WERI-Rb-1 (cell line): ENCODE results near the gene TSHZ2.

Experiments
- DNase-seq: peaks from one replicate; pipeline ENCODE4 v3.0.0-alpha.2; 2020
- H3K27ac ChIP-seq: fragments of 250-450 bp; sonication (Bioruptor Pico); 2 replicates; pipeline ENCODE4 v1.5.1; 2020; ENCODE audit warnings: mild to moderate bottlenecking, moderate library complexity
- H3K27me3 ChIP-seq: fragments of 250-450 bp; sonication (Bioruptor Pico); 2 replicates; pipeline ENCODE4 v1.5.1; 2021; ENCODE audit warnings: mild to moderate bottlenecking, low read depth, moderate library complexity; ENCODE audit not compliant: insufficient read depth, severe bottlenecking
- H3K36me3 ChIP-seq: fragments of 250-450 bp; sonication (Bioruptor Pico); 2 replicates; pipeline ENCODE4 v1.5.1; 2020; ENCODE audit warnings: mild to moderate bottlenecking, moderate library complexity
- H3K4me3 ChIP-seq: 2 replicates; pipeline ENCODE4 v1.5.1; 2011; ENCODE audit warnings: low read depth, mild to moderate bottlenecking, control low read depth, low read length
- H3K9me3 ChIP-seq: fragments of 250-450 bp; sonication (Bioruptor Pico); 2 replicates; pipeline ENCODE4 v1.5.1; 2021; ENCODE audit warnings: mild to moderate bottlenecking, moderate library complexity; ENCODE audit not compliant: severe bottlenecking
- TF ChIP-seq, protein P1 (sequence below): IDR thresholded peaks from 2 replicates; pipeline ENCODE4 v1.5.1; 2011; ENCODE audit warnings: low read depth, mild to moderate bottlenecking, control low read depth, inconsistent platforms, low read length

Gene TSHZ2

DNA sequence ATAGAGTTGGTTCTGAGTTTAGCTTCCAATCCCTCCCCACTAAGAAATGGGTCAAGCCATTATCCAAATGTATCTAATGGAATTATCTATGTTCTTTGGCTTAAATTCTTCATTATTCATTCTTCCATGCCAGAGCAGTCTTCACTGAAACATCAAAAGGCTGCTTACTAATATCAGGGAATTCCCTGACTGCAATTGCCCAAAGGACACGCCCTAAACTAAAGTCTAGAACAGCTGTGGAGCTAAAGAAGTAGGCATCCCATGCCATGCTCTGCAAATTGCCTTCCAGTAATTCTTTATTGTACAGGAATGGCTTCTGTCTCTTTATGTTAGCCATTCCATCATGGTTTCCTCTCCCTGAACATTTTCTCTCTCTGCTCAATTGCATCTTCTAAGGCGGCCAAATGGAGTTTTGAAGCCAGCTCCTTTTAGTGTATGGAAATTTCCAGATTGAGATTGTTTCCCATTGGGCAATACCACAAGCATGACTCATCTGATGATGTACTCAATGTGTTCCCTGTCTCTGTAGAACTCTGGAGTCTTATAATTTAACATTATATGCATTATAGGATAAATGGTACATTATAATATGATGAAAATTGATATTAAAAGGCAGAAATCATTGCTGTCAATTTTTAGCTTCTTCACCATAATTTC, 28.8 kb upstream of the TSHZ2 start:
- no peak for DNase-seq
- Histone ChIP-seq H3K4me3 (no peak overlapping the region), H3K27ac (no peak overlapping the region), H3K9me3 (no peaks in the 10 kb centered on the region), H3K27me3 (no peaks in the 10 kb centered on the region), H3K36me3 (no peaks in the 10 kb centered on the region)
- TF ChIP-seq, protein P1, sequence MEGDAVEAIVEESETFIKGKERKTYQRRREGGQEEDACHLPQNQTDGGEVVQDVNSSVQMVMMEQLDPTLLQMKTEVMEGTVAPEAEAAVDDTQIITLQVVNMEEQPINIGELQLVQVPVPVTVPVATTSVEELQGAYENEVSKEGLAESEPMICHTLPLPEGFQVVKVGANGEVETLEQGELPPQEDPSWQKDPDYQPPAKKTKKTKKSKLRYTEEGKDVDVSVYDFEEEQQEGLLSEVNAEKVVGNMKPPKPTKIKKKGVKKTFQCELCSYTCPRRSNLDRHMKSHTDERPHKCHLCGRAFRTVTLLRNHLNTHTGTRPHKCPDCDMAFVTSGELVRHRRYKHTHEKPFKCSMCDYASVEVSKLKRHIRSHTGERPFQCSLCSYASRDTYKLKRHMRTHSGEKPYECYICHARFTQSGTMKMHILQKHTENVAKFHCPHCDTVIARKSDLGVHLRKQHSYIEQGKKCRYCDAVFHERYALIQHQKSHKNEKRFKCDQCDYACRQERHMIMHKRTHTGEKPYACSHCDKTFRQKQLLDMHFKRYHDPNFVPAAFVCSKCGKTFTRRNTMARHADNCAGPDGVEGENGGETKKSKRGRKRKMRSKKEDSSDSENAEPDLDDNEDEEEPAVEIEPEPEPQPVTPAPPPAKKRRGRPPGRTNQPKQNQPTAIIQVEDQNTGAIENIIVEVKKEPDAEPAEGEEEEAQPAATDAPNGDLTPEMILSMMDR = no peak

DNA sequence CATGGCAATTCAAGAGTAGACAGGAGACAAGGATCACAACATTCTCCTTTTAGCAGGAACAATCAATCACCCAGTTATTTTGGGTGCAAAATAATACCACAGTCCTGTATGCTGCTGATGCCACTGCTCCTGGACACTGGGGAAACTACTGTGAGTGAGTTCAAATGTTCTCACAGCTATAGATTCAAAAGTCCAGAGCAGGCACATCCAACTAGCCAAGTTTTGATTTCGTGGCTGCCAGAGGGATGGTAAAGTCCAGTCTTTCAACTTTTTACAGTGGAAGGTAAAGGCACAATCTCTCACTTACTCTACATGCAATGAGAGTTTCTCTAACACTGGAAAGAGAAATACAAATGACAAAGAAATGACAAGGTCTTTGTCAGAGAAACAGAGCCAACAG, 26.9 kb upstream of the TSHZ2 start:
- no peaks in the 10 kb centered on the region for H3K36me3 ChIP-seq
- H3K4me3 ChIP-seq = no peak overlapping the region
- H3K27ac ChIP-seq = no peak overlapping the region
- H3K27me3 ChIP-seq = no peaks in the 10 kb centered on the region
- H3K9me3 ChIP-seq = no peaks in the 10 kb centered on the region
- DNase-seq = no peak
- TF ChIP-seq, protein P1 = no peak

DNA sequence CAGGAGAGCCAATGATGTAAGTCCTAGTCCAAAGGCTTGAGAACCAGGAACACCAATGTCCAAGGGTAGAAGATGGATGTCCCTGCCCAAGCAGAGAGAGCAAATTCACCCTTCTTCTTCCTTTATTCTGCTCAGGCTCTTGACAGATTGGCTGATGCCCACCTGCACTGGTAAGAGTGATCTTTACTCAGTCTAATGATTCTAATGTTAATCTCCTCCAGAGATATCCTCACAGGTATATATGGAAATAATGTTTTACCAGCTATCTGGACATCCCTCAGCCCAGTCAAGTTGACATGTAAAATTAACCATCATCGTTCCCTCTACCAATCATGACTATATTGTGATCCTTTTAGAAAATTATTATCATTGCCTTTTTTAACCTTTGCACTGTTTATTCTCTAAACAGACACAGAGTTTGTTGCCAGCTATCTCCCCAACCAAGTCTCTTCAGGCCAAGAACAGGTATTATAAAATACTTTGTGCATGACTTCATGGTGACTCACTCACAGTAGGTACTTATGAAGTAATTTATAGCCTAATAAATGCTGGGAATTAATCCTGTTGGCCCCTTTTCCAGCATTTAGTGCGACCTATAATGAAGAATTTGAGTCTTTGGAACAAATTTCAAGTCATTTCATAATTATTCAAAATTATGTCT, 26.2 kb upstream of the TSHZ2 start:
- Histone ChIP-seq H3K9me3 (no peaks in the 10 kb centered on the region), H3K36me3 (no peaks in the 10 kb centered on the region), H3K4me3 (no peak overlapping the region), H3K27me3 (no peaks in the 10 kb centered on the region), H3K27ac (no peak overlapping the region)
- no peak for DNase-seq
- TF ChIP-seq, protein P1 = no peak

DNA sequence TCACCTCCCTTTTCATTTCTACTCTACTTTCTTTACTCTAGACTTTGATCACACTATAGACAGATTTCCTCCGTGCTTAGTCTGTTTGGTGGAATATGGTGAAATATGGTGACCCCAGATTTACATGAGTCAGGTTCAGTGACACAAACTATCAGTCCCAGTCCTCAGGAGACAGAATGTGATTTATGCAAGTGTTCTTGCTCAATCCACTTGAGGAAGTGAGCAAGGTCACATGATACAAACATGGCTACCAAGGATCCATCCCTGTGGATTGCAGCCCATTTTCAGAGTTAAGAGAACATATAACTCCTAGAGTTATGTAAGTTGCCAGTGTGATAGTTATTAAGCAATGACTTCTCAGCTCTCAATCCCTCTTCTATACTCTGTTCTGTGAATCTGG, 23.7 kb upstream of the TSHZ2 start:
- Histone ChIP-seq H3K4me3 (no peak overlapping the region), H3K9me3 (no peaks in the 10 kb centered on the region), H3K27me3 (no peaks in the 10 kb centered on the region), H3K27ac (no peak overlapping the region), H3K36me3 (no peaks in the 10 kb centered on the region)
- TF ChIP-seq, protein P1 = no peak
- no peak for DNase-seq

DNA sequence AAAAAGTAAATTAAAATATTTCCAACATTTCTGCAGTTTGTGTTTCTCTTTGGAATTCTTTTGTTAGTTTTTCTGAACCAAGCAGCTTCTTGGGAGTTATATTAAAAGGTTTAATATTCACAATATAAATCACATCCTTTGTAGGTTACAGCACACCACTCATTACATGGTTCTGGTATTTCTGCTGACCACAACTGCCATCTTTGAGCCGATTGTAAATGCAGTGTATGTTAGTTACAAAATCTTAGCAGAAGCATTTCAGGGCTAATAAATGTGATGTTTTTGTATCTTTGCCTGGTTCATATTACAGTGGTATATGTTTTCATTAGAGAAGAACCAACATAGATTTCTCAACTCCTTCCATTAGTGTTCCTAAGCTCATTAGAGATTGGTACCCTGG, 19.1 kb upstream of the TSHZ2 start:
- no peak overlapping the region for H3K27ac ChIP-seq
- no peaks in the 10 kb centered on the region for H3K9me3 ChIP-seq
- no peak overlapping the region for H3K4me3 ChIP-seq
- DNase-seq = no peak
- no peaks in the 10 kb centered on the region for H3K27me3 ChIP-seq
- TF ChIP-seq, protein P1 = no peak
- H3K36me3 ChIP-seq = no peaks in the 10 kb centered on the region
